ENCODE results near the gene AATK. TPM values are rescaled to one million over a fixed set of nuclear protein-coding genes. Genes with fewer than 3 reads are reported as not detected.
A peak's percentile ranks its signal among the peaks of the same experiment; 100 is the strongest.

AATK gene
- total RNA-seq = 100 to 1,000 TPM in 3 of 4 donors, 10 to 100 TPM in 1; 23.9 to 190 (median 123) TPM

GRCh38 chr17:81166033-81166492, at the start of gene AATK:
TSS of gene AATK (minus strand) at chr17:81166221. CDS start at chr17:81165992, 229 bp downstream.
- Histone ChIP-seq H3K27ac (no peak within 1 kb of the TSS), H3K4me3 (peak within 1 kb of the TSS in 3 of 4 donors; percentile 36 to 47 (median 43))

GRCh38 chr17:81213978-81214377, 48.0 kb upstream of the AATK start:
- no peaks in the 10 kb centered on the region for H3K36me3 ChIP-seq
- H3K27ac ChIP-seq = no peak overlapping the region
- DNase-seq = no peak
- no peak overlapping the region for H3K4me3 ChIP-seq
- no peaks in the 10 kb centered on the region for H3K9me3 ChIP-seq
- TF ChIP-seq CTCF (IDR thresholded peaks at IDR 0.05) = no peak
- TF ChIP-seq POLR2A (IDR thresholded peaks at IDR 0.05) = no peak
- no peaks in the 10 kb centered on the region for H3K4me1 ChIP-seq
- no peaks in the 10 kb centered on the region for H3K27me3 ChIP-seq

More at GRCh38 chr17:81166033-81166492, at the start of gene AATK:
- TF ChIP-seq POLR2A (IDR thresholded peaks at IDR 0.05) (no peak), CTCF (IDR thresholded peaks at IDR 0.05) (no peak)
- no peaks in the 10 kb centered on the region for H3K36me3 ChIP-seq
- peaks cover 0 to 4% of the 10 kb centered on the region in 2 donors for H3K27me3 ChIP-seq
- no peak for DNase-seq
- peaks cover 0 to 5% (median 2%) of the 10 kb centered on the region in 4 donors for H3K4me1 ChIP-seq
- H3K9me3 ChIP-seq = no peaks in the 10 kb centered on the region

- Histone ChIP-seq H3K36me3 (no peaks in the 10 kb centered on the region), H3K27ac (no peak overlapping the region), H3K27me3 (no peaks in the 10 kb centered on the region), H3K4me1 (no peaks in the 10 kb centered on the region), H3K9me3 (no peaks in the 10 kb centered on the region), H3K4me3 (no peak overlapping the region)
- no peak for DNase-seq
- no peak for TF ChIP-seq POLR2A (IDR thresholded peaks at IDR 0.05)
- TF ChIP-seq CTCF (IDR thresholded peaks at IDR 0.05) = no peak
These were observed 46.3 kb upstream of the AATK start for GRCh38 chr17:81212365-81212764.

GRCh38 chr17:81210868-81211267, 44.8 kb upstream of the AATK start:
- H3K4me3 ChIP-seq = no peak overlapping the region
- H3K27ac ChIP-seq = no peak overlapping the region
- H3K27me3 ChIP-seq = no peaks in the 10 kb centered on the region
- DNase-seq = no peak
- TF ChIP-seq CTCF (IDR thresholded peaks at IDR 0.05) (no peak), POLR2A (IDR thresholded peaks at IDR 0.05) (no peak)
- no peaks in the 10 kb centered on the region for H3K4me1 ChIP-seq
- no peaks in the 10 kb centered on the region for H3K36me3 ChIP-seq
- no peaks in the 10 kb centered on the region for H3K9me3 ChIP-seq

- TF ChIP-seq POLR2A (IDR thresholded peaks at IDR 0.05) (no peak), CTCF (IDR thresholded peaks at IDR 0.05) (no peak)
- no peaks in the 10 kb centered on the region for H3K36me3 ChIP-seq
- DNase-seq = no peak
These were observed 44.4 kb upstream of the AATK start for GRCh38 chr17:81210466-81210865.

GRCh38 chr17:81209141-81209540, 43.1 kb upstream of the AATK start:
- DNase-seq = no peak
- Histone ChIP-seq H3K9me3 (no peaks in the 10 kb centered on the region), H3K4me1 (no peaks in the 10 kb centered on the region), H3K27ac (no peak overlapping the region), H3K4me3 (no peak overlapping the region), H3K36me3 (no peaks in the 10 kb centered on the region), H3K27me3 (no peaks in the 10 kb centered on the region)
- TF ChIP-seq CTCF (IDR thresholded peaks at IDR 0.05) (no peak), POLR2A (IDR thresholded peaks at IDR 0.05) (no peak)

More at GRCh38 chr17:81210466-81210865, 44.4 kb upstream of the AATK start:
- Histone ChIP-seq H3K9me3 (no peaks in the 10 kb centered on the region), H3K4me1 (no peaks in the 10 kb centered on the region), H3K4me3 (no peak overlapping the region), H3K27me3 (no peaks in the 10 kb centered on the region), H3K27ac (no peak overlapping the region)
